Measurements from ENCODE around the gene RARRES2.

The RARRES2 gene

GRCh38 chr7:150336746-150337145 lies 4.7 kb downstream of the RARRES2 start:
- ATAC-seq (ENCODE audit: insufficient read depth, low read depth) (no peak), DNase-seq (no peak)
- H3K9ac ChIP-seq (ENCODE audit: low read depth, low read length), result no peak overlapping the region
- H2AFZ ChIP-seq (ENCODE audit: low read depth, low read length), result no peak overlapping the region
- no peaks in the 10 kb centered on the region for H3K9me3 ChIP-seq (ENCODE audit: insufficient read depth, low read length, severe bottlenecking)
- H3K27me3 ChIP-seq (ENCODE audit: insufficient read depth, low read length, poor library complexity), result no peaks in the 10 kb centered on the region
- peaks cover 27% of the 10 kb centered on the region for H3K79me2 ChIP-seq (ENCODE audit: insufficient read depth, low read length)
- H3K4me2 ChIP-seq (ENCODE audit: insufficient read depth, low read length), result no peak overlapping the region
- H3K27ac ChIP-seq (ENCODE audit: low read length), result no peak overlapping the region
- no peak overlapping the region for H3K4me3 ChIP-seq (ENCODE audit: low read depth in 1 of 2, low read length in 2 of 2)
- H3K4me1 ChIP-seq (ENCODE audit: insufficient read depth, low read length), result no peaks in the 10 kb centered on the region
- H3K36me3 ChIP-seq (ENCODE audit: insufficient read depth, low read length), result peaks cover 79% of the 10 kb centered on the region
- TF ChIP-seq EZH2 (IDR thresholded peaks at IDR 0.05; ENCODE audit: borderline replicate concordance, low read depth, low read length, severe bottlenecking) (no peak), CTCF (IDR thresholded peaks at IDR 0.05; ENCODE audit: borderline replicate concordance, extremely low read depth, low read length, poor library complexity, severe bottlenecking) (no peak)
- peaks cover 48% of the 10 kb centered on the region for H4K20me1 ChIP-seq (ENCODE audit: insufficient read depth, low read length)

GRCh38 chr7:150335774-150336112 lies 5.7 kb downstream of the RARRES2 start:
- H3K9ac ChIP-seq (ENCODE audit: low read depth, low read length), result no peak overlapping the region
- peaks cover 51% of the 10 kb centered on the region for H4K20me1 ChIP-seq (ENCODE audit: insufficient read depth, low read length)
- no peaks in the 10 kb centered on the region for H3K4me1 ChIP-seq (ENCODE audit: insufficient read depth, low read length)
- no peaks in the 10 kb centered on the region for H3K27me3 ChIP-seq (ENCODE audit: insufficient read depth, low read length, poor library complexity)
- H3K4me2 ChIP-seq (ENCODE audit: insufficient read depth, low read length), result no peak overlapping the region
- peaks cover 89% of the 10 kb centered on the region for H3K36me3 ChIP-seq (ENCODE audit: insufficient read depth, low read length)
- ATAC-seq (ENCODE audit: insufficient read depth, low read depth) (no peak), DNase-seq (no peak)
- H3K9me3 ChIP-seq (ENCODE audit: insufficient read depth, low read length, severe bottlenecking), result no peaks in the 10 kb centered on the region
- no peak overlapping the region for H2AFZ ChIP-seq (ENCODE audit: low read depth, low read length)
- TF ChIP-seq EZH2 (IDR thresholded peaks at IDR 0.05; ENCODE audit: borderline replicate concordance, low read depth, low read length, severe bottlenecking), result no peak
- TF ChIP-seq CTCF (IDR thresholded peaks at IDR 0.05; ENCODE audit: borderline replicate concordance, extremely low read depth, low read length, poor library complexity, severe bottlenecking), result no peak
- H3K27ac ChIP-seq (ENCODE audit: low read length), result no peak overlapping the region
- H3K79me2 ChIP-seq (ENCODE audit: insufficient read depth, low read length), result peaks cover 35% of the 10 kb centered on the region
- no peak overlapping the region for H3K4me3 ChIP-seq (ENCODE audit: low read depth in 1 of 2, low read length in 2 of 2)

- Histone ChIP-seq H3K27me3 (ENCODE audit: insufficient read depth, low read length, poor library complexity) (no peaks in the 10 kb centered on the region), H3K79me2 (ENCODE audit: insufficient read depth, low read length) (peaks cover 40% of the 10 kb centered on the region), H3K27ac (ENCODE audit: low read length) (no peak overlapping the region), H2AFZ (ENCODE audit: low read depth, low read length) (no peak overlapping the region), H3K36me3 (ENCODE audit: insufficient read depth, low read length) (peaks cover 93% of the 10 kb centered on the region), H3K9ac (ENCODE audit: low read depth, low read length) (no peak overlapping the region), H3K4me2 (ENCODE audit: insufficient read depth, low read length) (no peak overlapping the region), H3K4me3 (ENCODE audit: low read depth in 1 of 2, low read length in 2 of 2) (no peak overlapping the region), H4K20me1 (ENCODE audit: insufficient read depth, low read length) (peaks cover 56% of the 10 kb centered on the region), H3K9me3 (ENCODE audit: insufficient read depth, low read length, severe bottlenecking) (no peaks in the 10 kb centered on the region), H3K4me1 (ENCODE audit: insufficient read depth, low read length) (no peaks in the 10 kb centered on the region)
- ATAC-seq (ENCODE audit: insufficient read depth, low read depth) (no peak), DNase-seq (no peak)
- TF ChIP-seq CTCF (IDR thresholded peaks at IDR 0.05; ENCODE audit: borderline replicate concordance, extremely low read depth, low read length, poor library complexity, severe bottlenecking) (no peak), EZH2 (IDR thresholded peaks at IDR 0.05; ENCODE audit: borderline replicate concordance, low read depth, low read length, severe bottlenecking) (no peak)
Observed at GRCh38 chr7:150335108-150335773, 6.2 kb downstream of the RARRES2 start.

Measured in DND-41 (cell line).